Measurements from ENCODE around the gene MDGA2.

The MDGA2 gene

DNA sequence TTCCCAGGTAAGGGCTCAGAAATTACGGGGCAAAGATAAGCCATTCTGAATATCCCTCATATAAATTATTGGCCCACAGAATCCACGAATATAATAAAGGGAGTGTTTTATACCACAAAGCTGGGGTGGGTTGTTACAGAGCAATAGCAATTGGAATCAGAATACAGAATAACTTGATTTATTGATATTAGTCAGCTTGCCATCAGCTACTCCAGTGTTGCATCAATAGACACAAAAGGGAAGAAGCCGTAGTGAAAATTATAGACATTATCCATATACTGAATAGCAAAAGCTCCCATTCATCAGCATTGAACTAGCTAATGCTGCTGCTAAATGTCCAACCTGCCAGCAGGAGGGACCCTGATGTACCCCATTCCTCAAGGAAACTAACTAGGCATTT is 18.3 kb downstream of the MDGA2 start:
- no peaks in the 10 kb centered on the region for H3K9me3 ChIP-seq (ENCODE audit: control insufficient read depth, low read length)
- no peak overlapping the region for H3K27ac ChIP-seq (ENCODE audit: low read length, poor library complexity, severe bottlenecking)
- H3K23ac ChIP-seq (ENCODE audit: low read length in 2 of 2): no peak overlapping the region
- WGBS: 100% methylated on average over 1 of the region's 3 CpGs
- H2BK15ac ChIP-seq (ENCODE audit: low read depth, poor library complexity, severe bottlenecking): no peak overlapping the region
- no peak overlapping the region for H2BK120ac ChIP-seq (ENCODE audit: low read depth, low read length)
- H3K4me2 ChIP-seq (ENCODE audit: low read length, poor library complexity, severe bottlenecking): no peak overlapping the region
- no peak overlapping the region for H3K4ac ChIP-seq (ENCODE audit: low read depth in 1 of 2, low read length in 2 of 2)
- H2BK12ac ChIP-seq (ENCODE audit: low read length in 2 of 2): no peak overlapping the region
- H3K14ac ChIP-seq (ENCODE audit: low read length in 2 of 2): no peak overlapping the region
- no peaks in the 10 kb centered on the region for H3K4me1 ChIP-seq (ENCODE audit: control insufficient read depth, insufficient read depth, low read depth, low read length)
- H3K27me3 ChIP-seq (ENCODE audit: control insufficient read depth in 1 of 2, insufficient read depth in 1 of 2, low read length in 2 of 2): no peaks in the 10 kb centered on the region
- no peak overlapping the region for H3K4me3 ChIP-seq (ENCODE audit: insufficient read depth in 1 of 2, low read depth in 1 of 2, low read length in 2 of 2)
- H3K36me3 ChIP-seq (ENCODE audit: control insufficient read depth in 1 of 2, insufficient read depth in 2 of 2, low read depth in 1 of 2, low read length in 2 of 2): no peaks in the 10 kb centered on the region
- DNase-seq: no peak
- no peak overlapping the region for H3K9ac ChIP-seq (ENCODE audit: low read length)
- H2AK5ac ChIP-seq (ENCODE audit: low read length, severe bottlenecking): no peak overlapping the region
- no peak overlapping the region for H4K91ac ChIP-seq (ENCODE audit: low read length)
- no peak overlapping the region for H2BK5ac ChIP-seq (ENCODE audit: low read depth, low read length, poor library complexity, severe bottlenecking)
- no peak overlapping the region for H2AFZ ChIP-seq (ENCODE audit: low read depth, low read length)
- no peak overlapping the region for H3K18ac ChIP-seq (ENCODE audit: low read depth in 1 of 2, low read length in 2 of 2)
- H4K8ac ChIP-seq (ENCODE audit: low read length): no peak overlapping the region
- no peaks in the 10 kb centered on the region for H3K79me1 ChIP-seq (replicated peaks; ENCODE audit: low read length, poor library complexity, severe bottlenecking)

DNA sequence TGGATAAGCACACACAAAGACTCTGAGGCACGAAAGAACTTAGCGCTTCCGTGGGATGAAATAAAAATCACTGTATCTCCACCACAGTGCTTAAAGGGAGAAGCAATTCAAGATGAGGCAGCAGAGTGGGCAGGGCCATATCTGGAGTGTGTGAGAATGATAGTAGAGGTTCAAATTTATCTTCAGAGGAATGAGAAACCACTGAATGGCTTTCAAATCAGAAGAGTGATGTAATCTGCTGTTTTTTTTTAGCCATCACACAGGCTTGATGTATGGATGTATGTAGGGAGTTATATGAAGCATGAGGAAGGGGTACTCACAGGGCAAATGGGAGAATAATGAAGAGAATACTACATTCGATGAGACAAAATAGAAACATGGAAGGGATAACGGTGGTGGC is 24.1 kb downstream of the MDGA2 start:
- H2BK120ac ChIP-seq (ENCODE audit: low read depth, low read length): no peak overlapping the region
- H3K36me3 ChIP-seq (ENCODE audit: control insufficient read depth in 1 of 2, insufficient read depth in 2 of 2, low read depth in 1 of 2, low read length in 2 of 2): no peaks in the 10 kb centered on the region
- H2BK5ac ChIP-seq (ENCODE audit: low read depth, low read length, poor library complexity, severe bottlenecking): no peak overlapping the region
- H3K9me3 ChIP-seq (ENCODE audit: control insufficient read depth, low read length): no peaks in the 10 kb centered on the region
- H3K14ac ChIP-seq (ENCODE audit: low read length in 2 of 2): no peak overlapping the region
- H3K9ac ChIP-seq (ENCODE audit: low read length): no peak overlapping the region
- no peak overlapping the region for H4K8ac ChIP-seq (ENCODE audit: low read length)
- H3K18ac ChIP-seq (ENCODE audit: low read depth in 1 of 2, low read length in 2 of 2): no peak overlapping the region
- no peak overlapping the region for H3K4ac ChIP-seq (ENCODE audit: low read depth in 1 of 2, low read length in 2 of 2)
- no peak overlapping the region for H2AFZ ChIP-seq (ENCODE audit: low read depth, low read length)
- H3K27me3 ChIP-seq (ENCODE audit: control insufficient read depth in 1 of 2, insufficient read depth in 1 of 2, low read length in 2 of 2): no peaks in the 10 kb centered on the region
- no peak overlapping the region for H2AK5ac ChIP-seq (ENCODE audit: low read length, severe bottlenecking)
- H2BK12ac ChIP-seq (ENCODE audit: low read length in 2 of 2): no peak overlapping the region
- H3K23ac ChIP-seq (ENCODE audit: low read length in 2 of 2): no peak overlapping the region
- WGBS: 85% methylated on average over 5 of the region's 5 CpGs
- no peaks in the 10 kb centered on the region for H3K4me1 ChIP-seq (ENCODE audit: control insufficient read depth, insufficient read depth, low read depth, low read length)
- DNase-seq: no peak
- no peak overlapping the region for H4K91ac ChIP-seq (ENCODE audit: low read length)
- H3K27ac ChIP-seq (ENCODE audit: low read length, poor library complexity, severe bottlenecking): no peak overlapping the region
- no peak overlapping the region for H3K4me3 ChIP-seq (ENCODE audit: insufficient read depth in 1 of 2, low read depth in 1 of 2, low read length in 2 of 2)
- no peaks in the 10 kb centered on the region for H3K79me1 ChIP-seq (replicated peaks; ENCODE audit: low read length, poor library complexity, severe bottlenecking)
- no peak overlapping the region for H3K4me2 ChIP-seq (ENCODE audit: low read length, poor library complexity, severe bottlenecking)
- H2BK15ac ChIP-seq (ENCODE audit: low read depth, poor library complexity, severe bottlenecking): no peak overlapping the region

DNA sequence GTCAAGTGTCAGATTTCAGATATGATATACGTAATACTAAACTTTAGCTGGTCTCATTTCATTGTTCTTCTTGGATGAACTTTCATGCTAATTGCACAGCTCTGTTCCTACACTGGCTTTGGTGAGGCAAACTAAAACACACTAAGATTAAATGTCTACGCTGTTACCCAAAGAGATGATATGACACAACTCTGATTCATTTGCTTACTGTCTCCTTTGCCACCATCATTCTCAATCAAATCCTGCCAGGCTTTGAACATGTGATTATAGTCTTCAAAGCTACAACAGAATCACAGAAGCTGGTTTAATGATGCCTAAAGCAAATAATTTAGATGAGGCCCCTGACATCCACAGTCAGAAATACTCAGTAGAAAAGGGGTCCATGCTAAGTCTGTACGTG is 37.7 kb downstream of the MDGA2 start:
- H3K4me2 ChIP-seq (ENCODE audit: low read length, poor library complexity, severe bottlenecking): no peak overlapping the region
- no peak overlapping the region for H4K8ac ChIP-seq (ENCODE audit: low read length)
- no peaks in the 10 kb centered on the region for H3K4me1 ChIP-seq (ENCODE audit: control insufficient read depth, insufficient read depth, low read depth, low read length)
- no peak overlapping the region for H2BK12ac ChIP-seq (ENCODE audit: low read length in 2 of 2)
- H3K9me3 ChIP-seq (ENCODE audit: control insufficient read depth, low read length): no peaks in the 10 kb centered on the region
- H2BK5ac ChIP-seq (ENCODE audit: low read depth, low read length, poor library complexity, severe bottlenecking): no peak overlapping the region
- no peaks in the 10 kb centered on the region for H3K79me1 ChIP-seq (replicated peaks; ENCODE audit: low read length, poor library complexity, severe bottlenecking)
- H3K4ac ChIP-seq (ENCODE audit: low read depth in 1 of 2, low read length in 2 of 2): no peak overlapping the region
- no peak overlapping the region for H3K4me3 ChIP-seq (ENCODE audit: insufficient read depth in 1 of 2, low read depth in 1 of 2, low read length in 2 of 2)
- no peak overlapping the region for H2BK15ac ChIP-seq (ENCODE audit: low read depth, poor library complexity, severe bottlenecking)
- no peak overlapping the region for H3K18ac ChIP-seq (ENCODE audit: low read depth in 1 of 2, low read length in 2 of 2)
- no peak overlapping the region for H3K14ac ChIP-seq (ENCODE audit: low read length in 2 of 2)
- no peak overlapping the region for H4K91ac ChIP-seq (ENCODE audit: low read length)
- no peak overlapping the region for H2AFZ ChIP-seq (ENCODE audit: low read depth, low read length)
- no peaks in the 10 kb centered on the region for H3K27me3 ChIP-seq (ENCODE audit: control insufficient read depth in 1 of 2, insufficient read depth in 1 of 2, low read length in 2 of 2)
- DNase-seq: no peak
- H3K36me3 ChIP-seq (ENCODE audit: control insufficient read depth in 1 of 2, insufficient read depth in 2 of 2, low read depth in 1 of 2, low read length in 2 of 2): no peaks in the 10 kb centered on the region
- no peak overlapping the region for H3K27ac ChIP-seq (ENCODE audit: low read length, poor library complexity, severe bottlenecking)
- no peak overlapping the region for H2BK120ac ChIP-seq (ENCODE audit: low read depth, low read length)
- no peak overlapping the region for H3K23ac ChIP-seq (ENCODE audit: low read length in 2 of 2)
- 100% methylated on average over 2 of the region's 3 CpGs for WGBS
- H2AK5ac ChIP-seq (ENCODE audit: low read length, severe bottlenecking): no peak overlapping the region
- H3K9ac ChIP-seq (ENCODE audit: low read length): no peak overlapping the region

- H2BK5ac ChIP-seq (ENCODE audit: low read depth, low read length, poor library complexity, severe bottlenecking): no peak overlapping the region
- DNase-seq: no peak
- H3K9me3 ChIP-seq (ENCODE audit: control insufficient read depth, low read length): peaks cover 12% of the 10 kb centered on the region
- no peak overlapping the region for H2BK120ac ChIP-seq (ENCODE audit: low read depth, low read length)
- no peak overlapping the region for H3K9ac ChIP-seq (ENCODE audit: low read length)
- no peak overlapping the region for H3K4me2 ChIP-seq (ENCODE audit: low read length, poor library complexity, severe bottlenecking)
- H3K18ac ChIP-seq (ENCODE audit: low read depth in 1 of 2, low read length in 2 of 2): no peak overlapping the region
- H2BK12ac ChIP-seq (ENCODE audit: low read length in 2 of 2): no peak overlapping the region
- H3K79me1 ChIP-seq (replicated peaks; ENCODE audit: low read length, poor library complexity, severe bottlenecking): no peaks in the 10 kb centered on the region
- no peaks in the 10 kb centered on the region for H3K4me1 ChIP-seq (ENCODE audit: control insufficient read depth, insufficient read depth, low read depth, low read length)
- H3K36me3 ChIP-seq (ENCODE audit: control insufficient read depth in 1 of 2, insufficient read depth in 2 of 2, low read depth in 1 of 2, low read length in 2 of 2): no peaks in the 10 kb centered on the region
- no peak overlapping the region for H3K4ac ChIP-seq (ENCODE audit: low read depth in 1 of 2, low read length in 2 of 2)
- no peak overlapping the region for H3K23ac ChIP-seq (ENCODE audit: low read length in 2 of 2)
- 98% methylated on average over 46 of the region's 51 CpGs for WGBS
- H4K91ac ChIP-seq (ENCODE audit: low read length): no peak overlapping the region
- H2BK15ac ChIP-seq (ENCODE audit: low read depth, poor library complexity, severe bottlenecking): no peak overlapping the region
- H2AFZ ChIP-seq (ENCODE audit: low read depth, low read length): no peak overlapping the region
- no peak overlapping the region for H2AK5ac ChIP-seq (ENCODE audit: low read length, severe bottlenecking)
- H3K27me3 ChIP-seq (ENCODE audit: control insufficient read depth in 1 of 2, insufficient read depth in 1 of 2, low read length in 2 of 2): no peaks in the 10 kb centered on the region
- no peak overlapping the region for H4K8ac ChIP-seq (ENCODE audit: low read length)
- no peak overlapping the region for H3K14ac ChIP-seq (ENCODE audit: low read length in 2 of 2)
- H3K27ac ChIP-seq (ENCODE audit: low read length, poor library complexity, severe bottlenecking): no peak overlapping the region
- H3K4me3 ChIP-seq (ENCODE audit: insufficient read depth in 1 of 2, low read depth in 1 of 2, low read length in 2 of 2): no peak overlapping the region
Measured at GRCh38 chr14:47626151-47627035, 49.0 kb downstream of the MDGA2 start.
